DND-41 (cell line): ENCODE measurements around the gene PTBP3.

Experiments used
- EZH2 ChIP-seq: IDR thresholded peaks from 3 replicates; pipeline ENCODE4 v1.6.1; 2012; ENCODE audit warnings: borderline replicate concordance, low read depth, mild to moderate bottlenecking, moderate library complexity, low read length, inconsistent platforms; ENCODE audit not compliant: severe bottlenecking
- TF ChIP-seq, protein P1 (sequence below): IDR thresholded peaks from 2 replicates; pipeline ENCODE4 v1.5.1; 2012; ENCODE audit warnings: borderline replicate concordance, low read length, moderate library complexity, mild to moderate bottlenecking; ENCODE audit not compliant: poor library complexity, severe bottlenecking; ENCODE audit errors: extremely low read depth

DNA sequence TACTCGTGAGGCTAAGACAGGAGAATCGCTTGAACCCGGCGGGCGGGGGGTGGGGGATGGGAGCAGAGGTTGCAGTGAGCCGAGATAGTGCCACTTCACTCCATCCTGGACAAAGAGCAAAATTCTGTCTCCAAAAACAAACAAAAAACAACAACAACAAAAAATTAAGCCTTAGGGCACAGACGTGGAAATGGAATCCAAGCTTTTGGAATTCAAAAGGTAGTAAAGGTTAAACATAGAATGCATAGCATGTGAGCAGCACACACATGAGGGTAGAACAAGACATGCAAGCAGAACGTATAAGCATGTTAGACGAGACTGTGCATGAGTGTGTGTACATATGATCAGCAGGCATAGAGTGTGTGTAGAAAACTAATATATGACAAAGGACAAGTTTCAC, 68.0 kb downstream of the PTBP3 start:
- no peak for TF ChIP-seq EZH2
- TF ChIP-seq, protein P1, sequence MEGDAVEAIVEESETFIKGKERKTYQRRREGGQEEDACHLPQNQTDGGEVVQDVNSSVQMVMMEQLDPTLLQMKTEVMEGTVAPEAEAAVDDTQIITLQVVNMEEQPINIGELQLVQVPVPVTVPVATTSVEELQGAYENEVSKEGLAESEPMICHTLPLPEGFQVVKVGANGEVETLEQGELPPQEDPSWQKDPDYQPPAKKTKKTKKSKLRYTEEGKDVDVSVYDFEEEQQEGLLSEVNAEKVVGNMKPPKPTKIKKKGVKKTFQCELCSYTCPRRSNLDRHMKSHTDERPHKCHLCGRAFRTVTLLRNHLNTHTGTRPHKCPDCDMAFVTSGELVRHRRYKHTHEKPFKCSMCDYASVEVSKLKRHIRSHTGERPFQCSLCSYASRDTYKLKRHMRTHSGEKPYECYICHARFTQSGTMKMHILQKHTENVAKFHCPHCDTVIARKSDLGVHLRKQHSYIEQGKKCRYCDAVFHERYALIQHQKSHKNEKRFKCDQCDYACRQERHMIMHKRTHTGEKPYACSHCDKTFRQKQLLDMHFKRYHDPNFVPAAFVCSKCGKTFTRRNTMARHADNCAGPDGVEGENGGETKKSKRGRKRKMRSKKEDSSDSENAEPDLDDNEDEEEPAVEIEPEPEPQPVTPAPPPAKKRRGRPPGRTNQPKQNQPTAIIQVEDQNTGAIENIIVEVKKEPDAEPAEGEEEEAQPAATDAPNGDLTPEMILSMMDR, result no peak
